GM19025 (cell line): Measurements from ENCODE around the gene MARCHF2.

Source experiments
- ATAC-seq: cut with Tn5 transposase; IDR thresholded peaks from one replicate; pipeline ENCODE4 v1.9.1; 2021; ENCODE audit warnings: mild to moderate bottlenecking, low read depth, moderate library complexity; ENCODE audit not compliant: unreplicated experiment

The MARCHF2 gene

GRCh38 chr19:8386990-8387389 lies 26.1 kb upstream of the MARCHF2 start:
- no peak for ATAC-seq

- ATAC-seq: no peak
Measured at GRCh38 chr19:8387688-8388611, 25.2 kb upstream of the MARCHF2 start.

DNA sequence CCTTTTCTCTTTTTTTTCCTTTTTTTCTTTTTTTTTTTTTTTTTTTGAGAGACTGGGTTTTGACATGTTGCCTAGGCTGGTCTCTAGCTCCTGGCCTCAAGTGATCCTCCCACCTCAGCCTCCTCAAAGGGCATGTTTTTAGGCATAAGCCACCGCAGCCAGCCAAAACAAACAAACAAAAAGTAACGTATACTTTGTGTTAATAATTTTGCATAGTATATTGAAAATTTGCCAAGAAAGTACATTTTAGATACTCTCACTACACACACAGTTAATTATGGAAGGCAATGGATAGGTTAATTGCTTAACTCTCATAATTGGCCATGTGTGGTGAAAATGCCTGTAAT lies 24.5 kb upstream of the MARCHF2 start:
- no peak for ATAC-seq

GRCh38 chr19:8389891-8390616 lies 23.1 kb upstream of the MARCHF2 start, which contains the start of gene RAB11B:
Gene RAB11B (plus strand): TSS chr19:8390360. CDS start chr19:8390417, 57 bp downstream.
- ATAC-seq: peak; percentile 89

DNA sequence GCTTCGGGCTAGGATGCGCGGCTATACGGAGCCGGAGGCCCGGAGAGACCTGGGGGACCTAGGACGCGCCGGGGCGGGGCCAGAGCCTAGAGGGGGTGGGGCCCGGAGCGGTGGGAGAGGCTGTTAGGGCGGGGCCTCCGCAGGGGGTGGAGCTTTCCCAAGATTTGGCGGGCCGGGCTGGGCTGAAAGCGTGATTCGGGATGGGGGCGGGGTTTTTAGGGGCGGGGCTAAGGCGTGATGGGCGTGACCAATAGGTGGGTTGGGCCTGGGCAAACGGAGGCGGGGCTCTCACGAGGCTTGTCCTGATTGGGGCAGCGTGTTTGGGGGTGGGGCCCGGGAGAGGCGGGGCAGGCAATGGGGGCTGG lies 22.5 kb upstream of the MARCHF2 start:
- peak; percentile 23 for ATAC-seq

DNA sequence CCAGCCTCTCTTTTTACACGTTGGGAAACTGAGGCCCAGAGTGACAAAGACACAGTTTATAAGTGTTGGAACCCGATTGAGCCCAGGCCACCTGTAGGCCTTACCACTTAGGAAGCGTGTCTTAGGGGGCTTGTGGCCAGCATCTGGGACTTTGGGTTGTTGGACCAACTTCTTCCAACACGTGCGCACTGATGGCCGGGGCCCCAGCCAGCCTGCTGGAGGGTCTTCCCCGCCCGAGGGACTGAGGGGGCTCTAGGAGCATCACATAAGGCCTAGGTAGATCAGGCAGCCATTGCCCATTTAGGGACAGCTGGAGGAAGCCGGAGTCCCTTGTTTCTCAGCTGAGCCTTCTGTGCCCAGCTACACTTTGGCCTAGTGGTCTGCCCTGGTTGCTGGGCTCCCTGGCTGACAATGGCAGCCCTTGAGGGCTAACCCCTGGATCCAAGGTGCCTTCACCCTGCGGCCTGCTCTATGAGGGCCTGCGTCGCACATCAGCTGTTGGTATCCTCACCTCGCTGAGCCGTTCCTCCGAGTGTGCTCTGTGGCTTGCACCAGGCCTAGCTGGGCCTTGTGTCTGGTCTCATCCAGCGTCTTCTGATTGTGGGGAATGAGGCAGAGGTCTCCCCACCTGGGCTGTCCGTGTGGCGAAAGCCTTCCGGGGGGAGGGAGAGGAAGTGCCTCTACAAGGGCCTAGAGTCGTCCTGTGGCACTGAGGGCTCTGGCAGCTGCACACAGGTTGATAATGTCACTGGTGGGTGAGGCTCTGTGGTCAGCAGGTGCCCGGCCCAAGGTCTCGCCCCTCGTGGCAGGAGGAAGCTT lies 21.7 kb upstream of the MARCHF2 start:
- ATAC-seq: no peak

DNA sequence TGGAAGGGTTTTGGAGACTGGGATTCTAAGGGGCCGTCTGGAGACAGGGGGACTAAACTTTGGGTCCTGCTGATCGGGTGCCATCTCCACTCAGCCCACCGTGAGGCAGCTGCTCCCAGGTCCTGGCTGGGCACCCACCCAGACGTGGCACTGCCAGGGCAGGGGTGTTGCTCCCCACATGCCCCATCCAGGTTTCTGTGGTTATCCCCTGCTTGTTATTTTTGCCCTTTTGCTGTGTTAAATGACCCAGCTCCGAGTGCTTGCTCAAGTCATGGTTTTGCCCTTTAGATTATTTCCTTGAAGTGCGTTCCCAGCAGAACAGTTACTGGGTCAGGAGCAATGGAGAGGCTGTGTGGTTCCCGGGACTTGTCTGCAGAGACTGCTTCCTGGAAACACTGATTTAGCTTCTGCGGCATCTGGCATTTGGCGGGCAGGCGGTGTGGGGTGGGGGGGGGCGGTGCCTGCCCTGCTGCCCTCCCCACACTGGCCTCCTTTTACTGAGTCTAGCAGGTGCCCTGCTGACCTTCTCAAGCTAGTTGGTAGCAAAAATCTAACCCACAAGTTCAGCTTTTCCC lies 21.0 kb upstream of the MARCHF2 start:
- ATAC-seq: no peak

- no peak for ATAC-seq
Measured at GRCh38 chr19:8393192-8393870, 19.8 kb upstream of the MARCHF2 start.

GRCh38 chr19:8393871-8394250 lies 19.2 kb upstream of the MARCHF2 start:
- ATAC-seq: no peak

DNA sequence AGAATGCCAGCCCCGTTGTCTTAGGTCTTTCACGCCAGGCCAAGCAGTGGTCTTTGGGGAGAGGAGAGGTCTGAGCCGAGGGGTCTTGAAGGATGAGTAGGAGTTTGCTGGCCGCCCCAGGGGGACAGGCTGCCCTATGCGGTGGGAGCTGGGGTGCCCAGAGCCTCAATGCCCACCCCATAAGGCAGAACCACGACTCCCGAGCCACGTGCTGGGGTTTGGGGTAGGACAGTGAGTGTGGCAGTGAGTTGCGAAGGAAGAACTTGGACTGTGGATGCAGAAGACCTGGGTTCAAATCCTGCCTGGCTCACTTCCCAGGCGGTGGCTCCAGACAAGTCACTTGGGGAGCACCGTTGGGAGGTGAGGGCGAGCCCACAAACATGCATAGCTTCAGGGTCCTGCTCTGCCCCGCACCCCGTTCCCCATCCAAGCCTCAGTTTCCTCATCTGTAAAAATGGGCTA lies 17.5 kb upstream of the MARCHF2 start:
- no peak for ATAC-seq

DNA sequence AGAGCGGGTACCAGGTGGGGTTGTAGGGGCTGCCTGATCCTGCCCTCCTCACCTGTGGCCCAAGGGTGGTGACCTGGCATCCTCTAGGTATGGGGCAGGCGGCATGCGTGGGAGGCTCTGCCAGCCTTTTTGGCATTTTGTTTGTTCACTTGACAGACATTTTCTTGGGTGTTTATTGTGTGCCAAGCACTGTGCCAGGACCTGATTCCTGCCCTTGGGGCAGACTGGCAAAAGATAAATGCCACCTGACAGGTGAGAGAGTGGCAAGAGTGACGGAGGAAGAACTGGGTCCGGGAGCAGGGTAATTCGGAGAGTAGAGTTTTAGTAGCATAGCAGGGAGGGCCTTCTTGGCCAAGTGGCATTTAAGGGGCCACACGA lies 16.9 kb upstream of the MARCHF2 start:
- no peak for ATAC-seq

GRCh38 chr19:8396563-8397203 lies 16.4 kb upstream of the MARCHF2 start:
- ATAC-seq: no peak

DNA sequence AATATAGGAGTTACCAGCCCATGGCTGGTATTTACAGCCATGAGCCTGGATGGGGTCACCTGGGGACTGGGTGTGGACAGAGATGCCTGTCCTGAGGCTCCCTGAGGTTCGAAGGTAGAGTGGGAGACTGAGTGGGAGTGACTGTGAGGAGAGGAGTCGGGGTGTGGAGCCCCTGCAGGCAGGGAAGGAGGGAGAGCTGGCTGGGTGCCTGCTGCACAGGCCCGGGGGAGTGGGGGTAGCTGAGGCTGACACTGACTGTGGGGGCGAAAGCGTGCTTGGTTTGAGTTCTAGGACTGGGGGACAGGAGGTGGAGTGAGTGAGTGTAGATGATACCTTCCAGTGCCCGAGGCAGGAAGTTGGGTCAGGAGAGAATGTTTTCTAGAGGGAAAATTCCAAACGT lies 15.8 kb upstream of the MARCHF2 start:
- ATAC-seq: no peak

- ATAC-seq: no peak
Measured at GRCh38 chr19:8397746-8398310, 15.3 kb upstream of the MARCHF2 start.

DNA sequence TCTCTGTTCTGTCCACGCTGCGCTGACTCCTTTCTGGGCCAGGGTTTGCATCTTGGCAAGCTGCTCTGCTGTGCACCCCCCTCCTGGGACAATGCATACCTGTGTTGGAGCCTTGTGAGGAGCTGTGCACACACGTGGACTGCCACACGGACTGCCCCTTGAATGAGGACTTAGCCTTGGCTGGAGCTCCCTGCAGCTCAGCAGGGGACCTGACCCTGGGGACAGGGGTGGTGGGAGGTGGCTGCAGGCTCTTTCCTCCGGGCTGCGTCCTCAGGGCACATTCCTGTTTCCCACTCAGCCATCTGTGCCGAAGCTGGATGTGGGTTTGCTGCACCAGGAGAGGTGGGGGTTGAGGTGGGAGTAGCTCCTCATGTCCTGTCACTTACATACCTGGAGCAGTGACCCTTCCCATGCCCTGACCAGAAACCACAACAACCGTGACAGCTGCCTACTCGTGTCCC lies 14.8 kb upstream of the MARCHF2 start:
- no peak for ATAC-seq

GRCh38 chr19:8399681-8400188 lies 13.4 kb upstream of the MARCHF2 start:
- ATAC-seq: no peak

DNA sequence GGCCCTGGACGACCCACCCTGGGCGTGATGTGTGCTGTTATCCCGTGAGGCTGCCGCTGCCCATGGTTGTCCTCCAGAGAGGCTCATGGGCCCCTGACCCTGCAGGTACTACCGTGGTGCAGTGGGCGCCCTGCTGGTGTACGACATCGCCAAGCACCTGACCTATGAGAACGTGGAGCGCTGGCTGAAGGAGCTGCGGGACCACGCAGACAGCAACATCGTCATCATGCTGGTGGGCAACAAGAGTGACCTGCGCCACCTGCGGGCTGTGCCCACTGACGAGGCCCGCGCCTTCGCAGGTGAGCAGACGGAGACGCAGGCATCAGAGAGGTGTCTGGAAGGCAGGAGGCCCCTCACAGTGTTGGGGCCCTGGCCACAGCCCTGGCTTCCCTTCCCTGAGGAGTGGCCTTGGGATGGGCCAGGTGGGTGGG lies 11.1 kb upstream of the MARCHF2 start:
- no peak for ATAC-seq

- ATAC-seq: no peak
Measured at GRCh38 chr19:8403098-8403819, 9.8 kb upstream of the MARCHF2 start.
